Measurements from ENCODE around the gene TEX29.

DNA sequence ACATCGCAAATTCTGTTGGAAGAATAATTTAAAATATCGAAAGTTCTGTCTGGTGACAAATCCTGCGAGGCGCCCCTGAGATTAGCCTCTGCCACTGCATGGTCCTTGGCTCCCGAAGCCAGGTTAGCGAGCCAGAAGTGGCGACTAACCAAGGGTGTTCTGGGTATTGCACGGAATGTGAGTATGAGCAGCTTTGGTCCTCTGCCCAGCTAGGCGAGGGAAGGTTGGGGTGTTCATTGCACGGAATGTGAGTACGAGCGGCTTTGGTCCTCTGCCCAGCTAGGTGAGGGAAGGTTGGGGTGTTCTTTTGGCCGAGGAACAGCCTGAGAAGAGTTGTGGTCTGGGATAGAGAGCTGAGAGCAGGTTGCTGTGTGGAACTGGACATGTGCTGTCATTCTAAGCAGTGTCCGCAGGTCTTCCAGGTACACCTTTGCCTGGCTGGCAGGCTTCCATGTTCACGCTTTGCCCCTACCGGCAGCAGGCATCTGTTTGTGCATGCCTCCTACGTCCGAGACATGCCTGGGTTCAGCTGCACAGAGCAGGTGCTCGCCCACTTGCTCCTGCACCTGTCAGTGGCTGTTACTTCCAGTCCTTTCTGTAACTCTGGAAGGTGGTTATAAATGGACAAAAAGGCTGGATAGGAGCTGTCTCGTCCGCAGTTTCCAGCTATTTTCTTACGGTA is 18.3 kb upstream of the TEX29 start:
- TF ChIP-seq POLR2AphosphoS5 (IDR thresholded peaks at IDR 0.05) = no peak
- no peak for TF ChIP-seq POLR2A (IDR thresholded peaks at IDR 0.05)
- TF ChIP-seq CTCF (IDR thresholded peaks at IDR 0.05) = no peak
